ENCODE results near the gene ZFYVE21. TPM values are rescaled to one million over a fixed set of nuclear protein-coding genes. Genes with fewer than 3 reads are reported as not detected.

ZFYVE21 gene
- total RNA-seq, 1 donor from 2014 or later = 48.1 TPM

DNA sequence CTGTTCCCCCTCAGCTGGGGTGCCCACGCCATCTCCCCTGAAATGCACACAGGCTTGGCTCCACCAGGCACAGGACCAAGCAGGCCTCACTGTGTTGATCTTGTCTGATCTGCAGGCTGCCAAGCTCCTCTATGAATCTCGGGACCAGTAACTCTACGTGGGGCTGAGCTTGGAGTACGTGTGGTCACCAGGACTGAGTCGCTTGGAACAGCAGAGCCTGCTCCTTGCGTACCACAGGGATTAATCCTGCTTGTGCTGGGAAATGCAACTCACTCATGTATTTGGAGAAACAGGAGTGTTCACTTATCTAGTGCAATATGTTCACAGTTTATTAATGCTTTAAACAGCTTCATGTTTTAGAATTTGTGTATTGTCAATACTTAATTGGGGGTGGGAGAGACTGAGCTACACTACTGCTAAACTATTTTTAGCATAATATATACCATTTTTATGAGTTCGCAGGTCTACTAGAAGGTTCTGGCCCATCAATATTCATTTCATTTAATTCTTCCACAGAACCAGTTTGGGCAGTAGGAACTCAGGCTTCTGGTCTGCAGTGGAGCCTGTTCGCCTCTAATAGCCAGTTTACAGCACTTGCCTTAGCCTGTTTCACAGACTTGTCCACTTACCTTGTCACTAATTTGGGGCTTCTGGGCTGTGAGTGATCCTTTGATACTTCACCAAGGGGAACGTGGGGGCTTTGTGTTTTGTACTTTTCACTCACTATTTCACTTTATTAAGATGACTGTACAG, 17.4 kb downstream of the ZFYVE21 start:
- Mint-ChIP-seq H3K27ac (ENCODE audit: unreplicated experiment) (peak overlapping the region; percentile 57), H3K36me3 (ENCODE audit: low read depth, unreplicated experiment) (peaks cover 50% of the 10 kb centered on the region), H3K4me1 (ENCODE audit: unreplicated experiment) (peaks cover 22% of the 10 kb centered on the region), H3K27me3 (ENCODE audit: unreplicated experiment) (peaks cover 12% of the 10 kb centered on the region), H3K9me3 (ENCODE audit: unreplicated experiment) (no peaks in the 10 kb centered on the region), H3K4me3 (ENCODE audit: unreplicated experiment) (peak overlapping the region; percentile 42)
- TF ChIP-seq, protein P1, sequence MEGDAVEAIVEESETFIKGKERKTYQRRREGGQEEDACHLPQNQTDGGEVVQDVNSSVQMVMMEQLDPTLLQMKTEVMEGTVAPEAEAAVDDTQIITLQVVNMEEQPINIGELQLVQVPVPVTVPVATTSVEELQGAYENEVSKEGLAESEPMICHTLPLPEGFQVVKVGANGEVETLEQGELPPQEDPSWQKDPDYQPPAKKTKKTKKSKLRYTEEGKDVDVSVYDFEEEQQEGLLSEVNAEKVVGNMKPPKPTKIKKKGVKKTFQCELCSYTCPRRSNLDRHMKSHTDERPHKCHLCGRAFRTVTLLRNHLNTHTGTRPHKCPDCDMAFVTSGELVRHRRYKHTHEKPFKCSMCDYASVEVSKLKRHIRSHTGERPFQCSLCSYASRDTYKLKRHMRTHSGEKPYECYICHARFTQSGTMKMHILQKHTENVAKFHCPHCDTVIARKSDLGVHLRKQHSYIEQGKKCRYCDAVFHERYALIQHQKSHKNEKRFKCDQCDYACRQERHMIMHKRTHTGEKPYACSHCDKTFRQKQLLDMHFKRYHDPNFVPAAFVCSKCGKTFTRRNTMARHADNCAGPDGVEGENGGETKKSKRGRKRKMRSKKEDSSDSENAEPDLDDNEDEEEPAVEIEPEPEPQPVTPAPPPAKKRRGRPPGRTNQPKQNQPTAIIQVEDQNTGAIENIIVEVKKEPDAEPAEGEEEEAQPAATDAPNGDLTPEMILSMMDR (IDR thresholded peaks at IDR 0.05; ENCODE audit: unreplicated experiment) = no peak
- no peak for DNase-seq (ENCODE audit: low spot score)

DNA sequence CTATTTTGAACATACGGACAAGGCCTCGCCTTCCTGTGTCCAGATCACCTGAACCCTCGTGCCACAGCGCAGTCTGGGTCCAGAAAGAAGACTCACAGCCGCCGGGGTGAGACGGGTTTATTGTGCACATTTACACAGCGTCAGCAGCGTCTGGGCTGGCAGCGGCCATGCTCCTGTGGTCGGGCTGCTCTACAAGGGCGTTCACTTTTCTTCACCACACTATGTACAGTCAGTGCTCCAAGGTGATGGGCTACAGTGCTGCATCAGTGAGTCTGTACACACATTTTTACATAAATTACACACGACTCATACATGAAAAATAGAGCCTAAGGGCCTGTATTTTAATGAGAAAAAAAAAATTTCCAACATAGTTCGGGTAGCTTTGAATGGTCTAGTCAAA, 18.0 kb downstream of the ZFYVE21 start:
- H3K9me3 Mint-ChIP-seq (ENCODE audit: unreplicated experiment) = no peaks in the 10 kb centered on the region
- peaks cover 53% of the 10 kb centered on the region for H3K36me3 Mint-ChIP-seq (ENCODE audit: low read depth, unreplicated experiment)
- no peak overlapping the region for H3K4me3 Mint-ChIP-seq (ENCODE audit: unreplicated experiment)
- DNase-seq (ENCODE audit: low spot score) = no peak
- H3K27me3 Mint-ChIP-seq (ENCODE audit: unreplicated experiment) = peaks cover 14% of the 10 kb centered on the region
- no peak overlapping the region for H3K27ac Mint-ChIP-seq (ENCODE audit: unreplicated experiment)
- TF ChIP-seq, protein P1 (IDR thresholded peaks at IDR 0.05; ENCODE audit: unreplicated experiment) = no peak
- peaks cover 18% of the 10 kb centered on the region for H3K4me1 Mint-ChIP-seq (ENCODE audit: unreplicated experiment)

DNA sequence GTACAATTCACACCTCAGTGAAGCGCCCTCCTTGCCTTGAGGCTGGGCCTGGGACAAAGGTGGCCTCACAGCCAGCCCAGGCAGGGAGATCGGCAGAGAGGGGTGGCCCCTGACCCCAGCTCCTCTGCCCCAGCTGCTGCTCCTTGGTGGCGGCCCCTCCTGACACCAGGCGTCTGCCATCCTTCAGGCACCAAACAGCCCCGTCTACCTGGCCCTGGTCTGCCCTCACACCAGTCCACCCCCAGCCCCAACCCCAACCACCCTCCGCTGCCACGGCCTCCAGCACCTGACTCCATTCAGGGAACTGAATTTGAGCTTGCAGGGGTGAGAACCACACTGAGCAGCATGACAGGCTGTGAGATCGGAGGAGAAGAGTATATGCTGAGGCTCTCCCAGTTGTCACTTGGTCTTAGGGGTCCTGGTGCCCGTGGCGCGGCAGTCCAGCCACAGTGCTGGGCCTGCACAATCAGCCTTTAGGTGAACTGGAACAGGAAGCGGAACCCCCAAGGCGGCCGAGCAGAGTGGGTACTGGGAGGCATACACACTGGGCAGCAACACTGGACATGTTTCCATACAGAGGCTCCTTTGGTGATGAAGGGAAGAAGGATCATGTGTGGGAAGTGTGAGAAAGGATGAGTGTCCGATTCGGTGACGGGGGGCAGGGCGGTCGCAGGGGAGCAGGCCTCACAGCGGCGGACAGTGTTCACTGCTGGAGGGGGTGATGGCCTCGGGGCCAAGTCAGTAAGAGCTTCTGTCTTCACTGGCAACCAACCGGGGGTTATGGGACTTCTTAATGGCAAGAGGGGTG, 18.7 kb downstream of the ZFYVE21 start:
- peaks cover 14% of the 10 kb centered on the region for H3K27me3 Mint-ChIP-seq (ENCODE audit: unreplicated experiment)
- TF ChIP-seq, protein P1 (IDR thresholded peaks at IDR 0.05; ENCODE audit: unreplicated experiment) = no peak
- H3K4me1 Mint-ChIP-seq (ENCODE audit: unreplicated experiment) = peaks cover 15% of the 10 kb centered on the region
- peak overlapping the region; percentile 56 for H3K4me3 Mint-ChIP-seq (ENCODE audit: unreplicated experiment)
- DNase-seq (ENCODE audit: low spot score) = no peak
- H3K27ac Mint-ChIP-seq (ENCODE audit: unreplicated experiment) = no peak overlapping the region
- peaks cover 47% of the 10 kb centered on the region for H3K36me3 Mint-ChIP-seq (ENCODE audit: low read depth, unreplicated experiment)
- H3K9me3 Mint-ChIP-seq (ENCODE audit: unreplicated experiment) = no peaks in the 10 kb centered on the region

DNA sequence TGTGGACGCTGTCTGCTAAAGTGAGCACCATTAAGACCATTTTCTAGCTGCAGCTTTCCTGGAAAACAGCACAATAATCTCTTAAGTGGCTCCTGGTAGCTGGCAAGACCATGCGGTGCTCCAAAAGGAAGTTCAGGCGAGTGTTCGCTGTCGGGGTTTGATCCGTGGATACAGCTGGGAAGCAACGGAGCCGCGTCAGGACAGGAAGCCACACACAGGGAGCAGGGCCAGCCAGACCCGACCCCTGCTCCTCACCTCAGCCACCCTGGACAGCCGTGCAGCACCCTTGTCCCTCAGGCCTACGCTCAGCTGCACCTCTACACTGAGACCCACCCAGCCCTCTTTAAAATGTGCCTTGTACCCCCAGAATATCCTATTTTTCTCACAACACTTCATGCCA, 19.4 kb downstream of the ZFYVE21 start:
- TF ChIP-seq, protein P1 (IDR thresholded peaks at IDR 0.05; ENCODE audit: unreplicated experiment) = no peak
- H3K27me3 Mint-ChIP-seq (ENCODE audit: unreplicated experiment) = peaks cover 16% of the 10 kb centered on the region
- H3K9me3 Mint-ChIP-seq (ENCODE audit: unreplicated experiment) = no peaks in the 10 kb centered on the region
- peaks cover 12% of the 10 kb centered on the region for H3K4me1 Mint-ChIP-seq (ENCODE audit: unreplicated experiment)
- DNase-seq (ENCODE audit: low spot score) = no peak
- H3K4me3 Mint-ChIP-seq (ENCODE audit: unreplicated experiment) = peak overlapping the region; percentile 56
- peaks cover 49% of the 10 kb centered on the region for H3K36me3 Mint-ChIP-seq (ENCODE audit: low read depth, unreplicated experiment)
- H3K27ac Mint-ChIP-seq (ENCODE audit: unreplicated experiment) = no peak overlapping the region

DNA sequence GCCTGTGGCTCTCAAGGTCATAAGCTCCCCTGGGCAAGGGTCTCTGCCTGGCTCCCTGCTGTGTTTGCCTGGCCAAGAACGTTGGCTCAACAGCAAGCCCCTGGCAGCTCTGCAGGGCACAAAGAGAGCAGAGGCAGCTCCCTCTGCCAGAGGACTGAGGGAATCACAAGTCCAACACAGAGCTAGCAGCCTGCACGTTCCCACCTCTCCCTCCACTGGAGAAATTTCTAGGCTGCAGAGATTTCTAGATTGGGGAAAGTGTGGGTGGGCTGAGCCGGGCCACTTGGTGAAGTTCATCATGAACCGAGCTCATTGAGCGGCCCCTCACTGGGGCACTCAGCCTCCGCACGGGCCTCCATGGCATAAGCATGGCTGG, 19.8 kb downstream of the ZFYVE21 start:
- DNase-seq (ENCODE audit: low spot score) = no peak
- Mint-ChIP-seq H3K4me3 (ENCODE audit: unreplicated experiment) (peak overlapping the region; percentile 56), H3K27ac (ENCODE audit: unreplicated experiment) (no peak overlapping the region), H3K36me3 (ENCODE audit: low read depth, unreplicated experiment) (peaks cover 51% of the 10 kb centered on the region), H3K27me3 (ENCODE audit: unreplicated experiment) (peaks cover 16% of the 10 kb centered on the region), H3K4me1 (ENCODE audit: unreplicated experiment) (peaks cover 14% of the 10 kb centered on the region), H3K9me3 (ENCODE audit: unreplicated experiment) (no peaks in the 10 kb centered on the region)
- TF ChIP-seq, protein P1 (IDR thresholded peaks at IDR 0.05; ENCODE audit: unreplicated experiment) = no peak
